Measurements from ENCODE around the gene RPL7L1. TPM values are rescaled to one million over a fixed set of nuclear protein-coding genes. Genes with fewer than 3 reads are reported as not detected.

Gene RPL7L1
- total and polyA plus RNA-seq, 2 of the 13 experiments (the other 11 are each of a cell fraction or from before 2014, with no cell fraction given) = 51.6 to 179 TPM

DNA sequence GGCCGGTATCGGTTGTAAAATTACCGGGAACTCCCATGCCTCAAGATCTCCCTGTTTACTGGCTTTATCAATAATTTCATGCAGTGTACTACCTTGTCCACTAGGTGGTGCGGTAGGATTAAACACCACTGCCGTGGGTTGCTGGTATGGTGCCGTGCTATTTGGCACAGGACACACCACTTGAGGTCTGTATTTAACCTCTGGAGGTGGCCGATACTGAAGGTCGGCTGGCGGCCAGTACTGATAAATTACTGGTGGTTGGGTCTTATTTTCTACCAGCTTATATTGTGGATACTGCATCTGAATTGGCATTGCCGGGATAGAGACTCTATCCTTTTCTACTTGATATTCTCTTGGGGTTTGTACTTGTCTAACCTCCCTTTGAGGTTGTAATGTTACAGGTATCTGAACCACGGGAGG, 22.1 kb downstream of the RPL7L1 start (continued):
- TF ChIP-seq, protein P1, sequence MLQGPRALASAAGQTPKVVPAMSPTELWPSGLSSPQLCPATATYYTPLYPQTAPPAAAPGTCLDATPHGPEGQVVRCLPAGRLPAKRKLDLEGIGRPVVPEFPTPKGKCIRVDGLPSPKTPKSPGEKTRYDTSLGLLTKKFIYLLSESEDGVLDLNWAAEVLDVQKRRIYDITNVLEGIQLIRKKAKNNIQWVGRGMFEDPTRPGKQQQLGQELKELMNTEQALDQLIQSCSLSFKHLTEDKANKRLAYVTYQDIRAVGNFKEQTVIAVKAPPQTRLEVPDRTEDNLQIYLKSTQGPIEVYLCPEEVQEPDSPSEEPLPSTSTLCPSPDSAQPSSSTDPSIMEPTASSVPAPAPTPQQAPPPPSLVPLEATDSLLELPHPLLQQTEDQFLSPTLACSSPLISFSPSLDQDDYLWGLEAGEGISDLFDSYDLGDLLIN (CRISPR knock-in tag; IDR thresholded peaks at IDR 0.05; ENCODE audit: borderline replicate concordance) = no peak
- TF ChIP-seq EP300 (IDR thresholded peaks at IDR 0.05; ENCODE audit: low read depth in 2 of 2, low read length in 2 of 2) = 0 out of 4 replicates have a peak, but pooled peaks of 1 of the 2 experiments have one; percentile 16
- TF ChIP-seq EP300 (CRISPR knock-in tag; IDR thresholded peaks at IDR 0.05; ENCODE audit: borderline replicate concordance) = no peak
- TF ChIP-seq ZNF329 (CRISPR knock-in tag; IDR thresholded peaks at IDR 0.05; ENCODE audit: low read depth) = no peak
- TF ChIP-seq ZNF335 (CRISPR knock-in tag; IDR thresholded peaks at IDR 0.05) = 0 out of 2 replicates have a peak, but pooled peaks have one; percentile 49
- TF ChIP-seq KDM1A (CRISPR knock-in tag; IDR thresholded peaks at IDR 0.05) = no peak
- TF ChIP-seq ZNF724P (CRISPR knock-in tag; IDR thresholded peaks at IDR 0.05; ENCODE audit: borderline replicate concordance) = no peak
- TF ChIP-seq REST (IDR thresholded peaks at IDR 0.05; ENCODE audit: borderline replicate concordance in 1 of 2, low read depth in 1 of 2, low read length in 2 of 2) = no peak
- TF ChIP-seq, protein P2, sequence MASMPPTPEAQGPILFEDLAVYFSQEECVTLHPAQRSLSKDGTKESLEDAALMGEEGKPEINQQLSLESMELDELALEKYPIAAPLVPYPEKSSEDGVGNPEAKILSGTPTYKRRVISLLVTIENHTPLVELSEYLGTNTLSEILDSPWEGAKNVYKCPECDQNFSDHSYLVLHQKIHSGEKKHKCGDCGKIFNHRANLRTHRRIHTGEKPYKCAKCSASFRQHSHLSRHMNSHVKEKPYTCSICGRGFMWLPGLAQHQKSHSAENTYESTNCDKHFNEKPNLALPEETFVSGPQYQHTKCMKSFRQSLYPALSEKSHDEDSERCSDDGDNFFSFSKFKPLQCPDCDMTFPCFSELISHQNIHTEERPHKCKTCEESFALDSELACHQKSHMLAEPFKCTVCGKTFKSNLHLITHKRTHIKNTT (CRISPR knock-in tag; IDR thresholded peaks at IDR 0.05) = no peak
- TF ChIP-seq MEIS2 (CRISPR knock-in tag; IDR thresholded peaks at IDR 0.05) = no peak
- no peak for TF ChIP-seq ZNF558 (CRISPR knock-in tag; IDR thresholded peaks at IDR 0.05; ENCODE audit: borderline replicate concordance)
- TF ChIP-seq ZNF44 (CRISPR knock-in tag; IDR thresholded peaks at IDR 0.05) = no peak
- 0 out of 2 replicates have a peak, but pooled peaks have one; percentile 39 for TF ChIP-seq TFE3 (CRISPR knock-in tag; IDR thresholded peaks at IDR 0.05)
- TF ChIP-seq ZNF790 (CRISPR knock-in tag; IDR thresholded peaks at IDR 0.05; ENCODE audit: borderline replicate concordance) = no peak
- TF ChIP-seq ATF4 (CRISPR knock-in tag; IDR thresholded peaks at IDR 0.05) = 0 out of 4 replicates have a peak, but pooled peaks of 1 of the 2 experiments have one; percentile 48
- peak; percentile 38; the same call in 1 of the 2 replicates for TF ChIP-seq TSC22D2 (CRISPR knock-in tag; IDR thresholded peaks at IDR 0.05; ENCODE audit: borderline replicate concordance)
- TF ChIP-seq, protein P3, sequence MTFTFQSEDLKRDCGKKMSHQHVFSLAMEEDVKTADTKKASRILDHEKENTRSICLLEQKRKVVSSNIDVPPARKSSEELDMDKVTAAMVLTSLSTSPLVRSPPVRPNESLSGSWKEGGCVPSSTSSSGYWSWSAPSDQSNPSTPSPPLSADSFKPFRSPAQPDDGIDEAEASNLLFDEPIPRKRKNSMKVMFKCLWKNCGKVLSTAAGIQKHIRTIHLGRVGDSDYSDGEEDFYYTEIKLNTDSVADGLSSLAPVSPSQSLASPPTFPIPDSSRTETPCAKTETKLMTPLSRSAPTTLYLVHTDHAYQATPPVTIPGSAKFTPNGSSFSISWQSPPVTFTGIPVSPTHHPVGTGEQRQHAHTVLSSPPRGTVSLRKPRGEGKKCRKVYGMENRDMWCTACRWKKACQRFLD (CRISPR knock-in tag; IDR thresholded peaks at IDR 0.05; ENCODE audit: borderline replicate concordance) = no peak
- peak; percentile 56; the same call in 1 of the 2 replicates for TF ChIP-seq ARNT2 (CRISPR knock-in tag; IDR thresholded peaks at IDR 0.05; ENCODE audit: low read depth)
- 0 out of 2 replicates have a peak, but pooled peaks have one; percentile 31 for TF ChIP-seq SIN3B (IDR thresholded peaks at IDR 0.05; ENCODE audit: low read length)
